Stimulated activated CD8-positive, alpha-beta memory T cell treated with anti-CD3 and anti-CD28 coated beads, Interleukin-15, amount 100 ng/mL, for 4 hours (primary cell): ENCODE results near the gene ADARB2.

Experiments
- DNase-seq, 2 donors: peaks; one replicate each; pipeline ENCODE4 v3.0.0-alpha.2; 2020; ENCODE audit warnings: low read depth in 2 of 2

ADARB2 gene

DNA sequence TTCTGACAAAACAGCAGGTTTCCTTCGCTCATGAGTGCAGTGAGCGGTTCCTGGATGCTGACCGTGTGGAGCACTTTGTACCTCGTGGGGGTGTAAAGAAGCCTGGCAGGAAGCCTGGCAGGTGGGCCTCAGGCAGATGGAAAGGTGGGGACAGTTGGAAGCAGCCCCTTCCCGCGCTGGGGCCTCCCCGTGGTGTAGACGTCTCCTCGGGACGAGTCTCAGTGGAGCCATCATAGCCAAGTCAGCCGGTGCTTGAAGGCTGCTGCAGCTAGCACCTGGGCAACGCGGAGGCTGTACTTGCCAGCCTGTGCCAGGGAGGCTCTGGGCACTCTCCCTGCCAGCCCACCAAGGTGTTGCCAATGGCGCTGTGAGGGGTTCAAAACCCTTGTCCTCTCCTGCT is 526.7 kb downstream of the ADARB2 start:
- no peak for DNase-seq

GRCh38 chr10:1209355-1209979 is 527.9 kb downstream of the ADARB2 start:
- no peak for DNase-seq

DNA sequence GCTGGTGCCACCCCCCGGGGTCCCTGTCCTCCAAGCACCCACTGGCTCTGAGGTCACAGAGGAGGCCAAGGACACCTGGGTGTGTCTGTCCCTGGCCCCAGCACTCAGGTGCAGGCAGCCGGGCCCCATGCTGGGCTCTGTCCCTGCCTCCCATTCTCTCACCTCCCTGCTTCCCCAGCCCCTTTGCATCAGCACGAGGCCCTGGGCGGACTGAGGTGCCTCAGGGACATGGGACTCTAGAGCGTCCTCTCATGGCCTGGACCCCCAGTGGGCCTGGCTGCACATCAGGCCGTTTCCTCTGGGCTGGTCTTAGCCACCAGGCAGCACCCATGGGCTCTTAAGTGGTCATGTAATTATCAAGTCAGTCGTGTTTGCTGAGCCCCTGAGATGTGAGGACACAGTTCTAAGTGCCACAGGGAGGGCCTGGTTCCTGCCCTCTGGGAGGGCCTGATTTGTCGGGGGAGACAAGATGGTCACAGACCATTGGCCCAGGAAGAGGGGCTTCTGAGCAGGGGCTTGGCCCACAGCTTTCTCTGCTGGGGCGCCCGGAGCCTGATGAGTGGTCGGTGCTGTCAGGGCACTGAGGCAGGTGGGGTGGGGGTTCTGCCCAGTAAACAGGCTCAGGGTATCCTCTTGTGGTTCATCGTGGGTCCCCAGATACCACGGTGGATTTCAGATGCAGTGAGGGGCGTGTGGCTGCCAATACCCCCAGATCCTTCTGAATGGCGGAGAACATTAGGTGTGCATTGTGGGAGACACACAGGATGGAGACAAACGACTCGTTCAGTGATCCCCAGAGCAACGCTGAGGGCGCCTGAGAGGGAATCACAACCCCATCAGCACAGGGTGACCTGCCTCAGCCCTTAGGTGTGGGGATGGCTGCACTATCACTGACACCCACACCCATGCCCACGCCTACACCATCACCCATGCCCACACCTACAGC is 528.7 kb downstream of the ADARB2 start:
- DNase-seq: no peak

GRCh38 chr10:1206601-1207000 is 530.7 kb downstream of the ADARB2 start:
- DNase-seq: no peak

GRCh38 chr10:1206101-1206500 is 531.2 kb downstream of the ADARB2 start:
- no peak for DNase-seq

GRCh38 chr10:1205450-1206030 is 531.8 kb downstream of the ADARB2 start:
- DNase-seq: no peak

GRCh38 chr10:1204434-1205326 is 532.6 kb downstream of the ADARB2 start:
- DNase-seq: no peak

DNA sequence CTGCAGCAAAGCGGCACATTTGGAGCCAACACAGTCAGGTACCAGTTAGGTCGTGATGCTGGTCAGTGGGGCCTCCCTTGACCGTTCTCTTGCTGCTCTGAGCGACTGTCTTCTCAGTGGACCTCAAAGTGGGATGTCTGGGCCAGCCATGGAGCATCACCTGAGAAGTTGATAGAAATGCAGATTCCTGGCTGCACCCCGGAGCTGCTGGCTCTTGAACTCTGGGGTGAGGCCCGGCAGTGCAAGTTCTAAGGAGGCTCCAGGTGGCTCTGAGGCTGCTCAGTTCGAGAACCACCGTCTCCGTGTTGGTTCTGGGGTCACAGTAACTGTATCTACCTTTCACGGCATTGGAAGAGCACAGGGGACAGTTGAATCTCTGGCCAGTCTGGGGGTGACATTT is 533.6 kb downstream of the ADARB2 start:
- DNase-seq: no peak

DNA sequence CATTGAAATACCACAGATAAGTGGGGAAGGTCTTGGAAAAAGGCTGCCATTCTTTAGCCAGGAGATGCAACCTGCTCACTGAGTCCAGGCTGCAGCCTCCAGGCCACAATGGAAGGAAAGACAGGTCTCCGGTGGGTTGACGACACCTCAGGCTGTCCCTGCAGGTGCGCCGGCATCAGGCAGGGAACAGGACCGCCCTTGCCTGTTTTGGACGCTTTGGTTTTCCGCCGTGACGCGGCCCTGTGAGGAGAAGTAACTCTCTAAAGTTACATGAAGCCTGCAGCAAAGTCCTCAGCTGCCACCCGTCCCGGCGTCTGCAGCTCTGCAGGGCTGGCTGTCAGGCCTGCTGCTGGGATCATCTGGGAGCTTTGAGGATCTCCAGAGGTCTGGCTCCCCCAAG is 534.1 kb downstream of the ADARB2 start:
- no peak for DNase-seq

DNA sequence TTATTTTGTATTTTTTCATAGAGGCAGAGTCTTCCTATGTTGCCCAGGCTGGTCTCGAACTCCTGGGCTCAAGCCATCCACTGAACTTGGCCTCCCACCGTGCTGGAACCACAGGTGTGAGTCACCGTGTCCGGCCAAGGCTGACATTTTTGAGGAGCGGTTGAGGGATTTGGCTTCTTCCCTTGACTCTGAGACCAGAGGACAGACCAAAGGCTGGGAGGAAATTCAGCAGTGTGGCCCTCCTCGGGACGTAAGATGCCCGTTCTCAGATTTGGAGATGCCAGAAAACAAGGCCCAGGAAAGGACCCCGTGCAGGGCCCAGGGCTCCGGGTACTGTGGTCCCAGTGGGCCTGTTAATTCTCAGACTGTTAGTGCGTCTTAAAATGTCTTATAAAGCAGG is 535.0 kb downstream of the ADARB2 start:
- DNase-seq: no peak

DNA sequence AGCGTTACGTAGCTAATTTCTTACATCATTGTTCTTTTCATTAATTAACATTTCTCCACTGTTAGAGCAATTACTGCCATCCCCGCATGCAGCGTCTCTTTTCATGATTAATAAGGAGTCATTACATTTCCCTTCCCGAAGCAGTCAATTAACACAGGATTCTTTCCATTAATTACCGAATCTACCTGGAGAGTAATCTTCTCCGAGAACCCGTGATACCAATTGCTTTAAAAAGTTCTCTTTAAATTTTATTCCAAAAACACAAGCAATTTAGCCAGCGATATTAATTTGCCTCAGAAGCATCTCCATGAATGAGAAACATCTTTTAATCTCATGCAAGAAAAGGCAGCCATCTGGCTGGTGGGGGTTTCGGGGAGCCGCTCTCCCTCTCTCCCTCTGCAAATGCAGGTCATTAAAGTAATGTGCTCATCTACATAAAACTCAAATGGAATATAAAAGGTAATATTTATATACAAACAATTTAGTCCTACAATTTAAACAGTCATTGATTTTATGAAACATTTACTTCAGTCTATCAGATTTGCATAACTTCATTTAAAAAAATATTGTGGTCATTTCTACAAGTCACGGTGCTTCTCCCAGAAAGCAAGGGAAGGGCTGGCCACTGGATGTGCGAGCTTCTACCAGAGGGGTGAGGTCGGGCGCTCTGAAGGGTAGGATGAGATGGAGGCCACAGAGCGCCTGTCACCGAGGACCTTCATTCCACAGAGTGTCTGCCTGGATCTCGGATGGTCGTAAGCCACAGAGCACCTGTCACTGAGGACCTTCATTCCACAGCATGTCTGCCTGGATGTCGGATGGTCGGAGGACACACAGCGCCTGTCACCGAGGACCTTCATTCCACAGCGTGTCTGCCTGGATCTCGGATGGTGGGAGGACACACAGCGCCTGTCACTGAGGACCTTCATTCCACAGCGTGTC is 536.2 kb downstream of the ADARB2 start:
- DNase-seq: no peak

GRCh38 chr10:1199897-1200721 is 537.2 kb downstream of the ADARB2 start:
- no peak for DNase-seq

DNA sequence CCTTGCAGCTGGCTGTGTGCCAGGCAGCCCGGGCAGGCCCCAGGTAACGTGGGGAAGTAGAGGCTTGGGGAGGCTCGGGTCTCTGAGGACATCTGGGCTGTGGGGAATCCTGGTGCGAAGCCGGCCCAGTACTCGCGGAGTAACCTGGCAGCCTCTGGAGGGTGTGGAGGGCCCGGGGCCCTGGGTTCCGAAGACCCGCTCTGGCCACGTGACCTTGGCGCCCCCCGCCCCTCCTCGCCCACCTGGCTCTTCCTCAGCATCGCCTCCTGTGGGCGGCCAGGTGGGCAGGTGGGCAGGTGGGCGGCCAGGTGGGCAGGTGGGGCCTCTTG is 538.0 kb downstream of the ADARB2 start:
- no peak for DNase-seq

GRCh38 chr10:1198453-1199344 is 538.6 kb downstream of the ADARB2 start:
- no peak for DNase-seq

- DNase-seq: no peak
Observed at GRCh38 chr10:1197384-1197783, 539.9 kb downstream of the ADARB2 start.

DNA sequence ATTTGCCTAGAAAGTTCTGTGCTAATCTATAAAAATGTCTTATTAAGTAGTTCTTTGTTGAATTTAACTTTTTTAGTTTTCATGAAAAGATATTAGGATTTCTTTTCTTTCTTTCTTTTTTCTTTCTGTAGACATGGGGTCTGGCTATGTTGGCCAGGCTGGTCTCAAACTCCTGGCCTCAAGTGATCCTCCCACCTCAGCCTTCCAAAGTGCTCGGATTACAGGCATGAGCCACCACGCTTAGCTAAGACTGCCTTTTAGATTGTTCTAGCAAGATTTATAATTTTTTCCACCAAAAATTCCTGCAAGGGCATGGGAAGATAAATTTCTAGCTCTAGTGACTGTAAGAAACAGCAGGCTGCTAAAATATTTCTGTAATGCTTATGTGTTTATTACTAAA is 540.7 kb downstream of the ADARB2 start:
- no peak for DNase-seq

- no peak for DNase-seq
Observed at GRCh38 chr10:1195828-1196227, 541.5 kb downstream of the ADARB2 start.

DNA sequence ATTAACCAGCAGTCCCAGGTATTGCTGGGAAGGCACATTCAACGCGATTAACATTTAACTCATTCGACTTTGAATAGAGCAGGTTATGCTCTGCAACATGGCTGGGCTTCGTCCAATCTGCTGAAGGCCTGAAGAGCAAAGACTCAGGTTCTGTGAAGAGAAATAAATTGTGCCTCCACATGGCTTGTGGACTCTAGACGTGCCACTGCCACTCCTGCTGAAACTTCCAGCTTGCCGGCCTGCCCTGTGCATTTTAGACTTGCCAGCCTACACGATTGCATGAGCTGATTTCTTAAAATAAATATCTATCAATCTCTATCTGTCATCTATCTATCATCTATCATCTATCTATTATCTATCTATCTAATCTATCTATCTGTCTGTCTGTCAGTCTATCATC is 543.2 kb downstream of the ADARB2 start:
- no peak for DNase-seq

- DNase-seq: no peak
Observed at GRCh38 chr10:1193561-1193960, 543.8 kb downstream of the ADARB2 start.
